NCI-H146 treated with DMSO at 0.1 percent for 48 hours (cell line): ENCODE measurements around the gene SYNJ1.
"Not testable (repeated sequence)": the region's sequence is repeated elsewhere in the genome, so short reads cannot be mapped to it uniquely, and the experiment has no call there.

ENCODE experiments used
- DNase-seq: peaks from one replicate; lab custom pipeline; 2025; ENCODE audit not compliant: unreplicated experiment; lab: John Stamatoyannopoulos, UW

Gene SYNJ1

GRCh38 chr21:32613436-32614043, 114.3 kb downstream of the SYNJ1 start:
- no peak for DNase-seq

GRCh38 chr21:32612999-32613337, 114.8 kb downstream of the SYNJ1 start:
- no peak for DNase-seq

- DNase-seq: peak; percentile 59
These were observed 115.5 kb downstream of the SYNJ1 start, which contains the start of gene CFAP298 for GRCh38 chr21:32612075-32612998. Gene CFAP298 (minus strand): TSS chr21:32612377. CDS start chr21:32612243, 134 bp downstream.

GRCh38 chr21:32611471-32611997, 116.3 kb downstream of the SYNJ1 start:
- DNase-seq: no peak

GRCh38 chr21:32610940-32611339, 116.9 kb downstream of the SYNJ1 start:
- DNase-seq: not testable (repeated sequence)

GRCh38 chr21:32608851-32609250, 119.0 kb downstream of the SYNJ1 start:
- DNase-seq: no peak

GRCh38 chr21:32605469-32605868, 122.3 kb downstream of the SYNJ1 start:
- no peak for DNase-seq

GRCh38 chr21:32604464-32604863, 123.3 kb downstream of the SYNJ1 start:
- DNase-seq: peak; percentile 82

GRCh38 chr21:32603131-32603530, 124.7 kb downstream of the SYNJ1 start:
- peak; percentile 9 for DNase-seq

- no peak for DNase-seq
These were observed 125.7 kb downstream of the SYNJ1 start for GRCh38 chr21:32602099-32602498.

- DNase-seq: peak; percentile 33
These were observed 128.3 kb downstream of the SYNJ1 start for GRCh38 chr21:32599526-32599925.

- no peak for DNase-seq
These were observed 128.7 kb downstream of the SYNJ1 start for GRCh38 chr21:32599091-32599490.

- DNase-seq: no peak
These were observed 130.6 kb downstream of the SYNJ1 start for GRCh38 chr21:32597205-32597604.

- no peak for DNase-seq
These were observed 132.4 kb downstream of the SYNJ1 start for GRCh38 chr21:32595431-32595830.

GRCh38 chr21:32593690-32594089, 134.1 kb downstream of the SYNJ1 start:
- no peak for DNase-seq

GRCh38 chr21:32592929-32593502, 134.8 kb downstream of the SYNJ1 start:
- no peak for DNase-seq

GRCh38 chr21:32590130-32590529, 137.7 kb downstream of the SYNJ1 start:
- no peak for DNase-seq

GRCh38 chr21:32587651-32588050, 140.2 kb downstream of the SYNJ1 start:
- DNase-seq: no peak

- DNase-seq: no peak
These were observed 140.7 kb downstream of the SYNJ1 start for GRCh38 chr21:32587120-32587519.

GRCh38 chr21:32585970-32586369, 141.8 kb downstream of the SYNJ1 start:
- DNase-seq: no peak

GRCh38 chr21:32585042-32585710, 142.6 kb downstream of the SYNJ1 start, which contains the start of gene TCP10L:
Gene TCP10L (minus strand): TSS chr21:32585523. CDS start chr21:32584304, 1,219 bp downstream.
- DNase-seq: no peak
